ENCODE measurements around the gene BCAR1. TPM values are rescaled to one million over a fixed set of nuclear protein-coding genes. Genes with fewer than 3 reads are reported as not detected.

The BCAR1 gene
- total and polyA plus RNA-seq, 2 of the 13 experiments (the other 11 are each of a cell fraction or from before 2014, with no cell fraction given), result 48.1 to 51.7 TPM

DNA sequence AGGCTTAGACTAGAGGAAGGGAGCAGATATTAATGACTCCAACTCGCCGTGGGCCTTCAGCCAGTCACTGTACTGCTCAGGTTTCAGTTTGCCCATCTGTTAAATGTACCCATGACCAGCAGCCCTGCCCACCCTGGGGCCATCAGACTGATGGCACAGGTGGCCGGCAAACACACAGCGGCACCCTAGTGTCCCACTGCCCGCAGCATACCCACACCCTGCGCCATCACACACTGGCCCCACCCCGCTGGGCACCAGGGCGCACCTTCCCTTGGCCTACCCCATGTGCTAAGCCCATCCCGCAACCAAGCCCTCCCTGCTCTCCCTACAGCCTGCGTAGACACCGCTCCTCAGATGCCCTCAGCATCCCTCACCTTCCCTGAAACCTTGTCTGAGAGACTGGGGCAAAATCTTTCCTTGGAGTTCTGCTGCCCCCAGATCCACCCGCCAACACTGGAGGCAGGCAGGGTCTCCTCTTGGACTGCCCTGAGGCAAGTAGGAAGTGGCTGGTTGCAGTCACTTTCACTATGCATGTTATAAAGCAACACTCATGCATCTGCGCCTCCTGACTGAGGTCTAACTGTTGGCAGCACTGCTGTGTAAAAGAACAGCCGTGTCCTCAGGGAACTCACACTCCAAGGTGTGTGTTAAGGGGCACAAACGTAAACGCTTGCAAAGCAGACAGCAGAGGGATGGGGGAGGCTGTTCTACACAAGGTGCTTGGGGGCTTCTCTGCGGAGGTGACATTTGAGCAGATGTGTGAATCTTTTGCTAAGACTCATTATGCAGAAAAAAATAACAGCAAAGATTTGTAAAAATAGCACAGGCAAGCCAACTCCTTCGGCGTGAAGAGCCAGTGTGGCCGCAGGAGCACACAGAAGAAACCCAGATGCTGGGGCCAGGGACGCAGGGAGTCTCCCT is 6.7 kb upstream of the BCAR1 start (continued):
- TF ChIP-seq, protein P1, sequence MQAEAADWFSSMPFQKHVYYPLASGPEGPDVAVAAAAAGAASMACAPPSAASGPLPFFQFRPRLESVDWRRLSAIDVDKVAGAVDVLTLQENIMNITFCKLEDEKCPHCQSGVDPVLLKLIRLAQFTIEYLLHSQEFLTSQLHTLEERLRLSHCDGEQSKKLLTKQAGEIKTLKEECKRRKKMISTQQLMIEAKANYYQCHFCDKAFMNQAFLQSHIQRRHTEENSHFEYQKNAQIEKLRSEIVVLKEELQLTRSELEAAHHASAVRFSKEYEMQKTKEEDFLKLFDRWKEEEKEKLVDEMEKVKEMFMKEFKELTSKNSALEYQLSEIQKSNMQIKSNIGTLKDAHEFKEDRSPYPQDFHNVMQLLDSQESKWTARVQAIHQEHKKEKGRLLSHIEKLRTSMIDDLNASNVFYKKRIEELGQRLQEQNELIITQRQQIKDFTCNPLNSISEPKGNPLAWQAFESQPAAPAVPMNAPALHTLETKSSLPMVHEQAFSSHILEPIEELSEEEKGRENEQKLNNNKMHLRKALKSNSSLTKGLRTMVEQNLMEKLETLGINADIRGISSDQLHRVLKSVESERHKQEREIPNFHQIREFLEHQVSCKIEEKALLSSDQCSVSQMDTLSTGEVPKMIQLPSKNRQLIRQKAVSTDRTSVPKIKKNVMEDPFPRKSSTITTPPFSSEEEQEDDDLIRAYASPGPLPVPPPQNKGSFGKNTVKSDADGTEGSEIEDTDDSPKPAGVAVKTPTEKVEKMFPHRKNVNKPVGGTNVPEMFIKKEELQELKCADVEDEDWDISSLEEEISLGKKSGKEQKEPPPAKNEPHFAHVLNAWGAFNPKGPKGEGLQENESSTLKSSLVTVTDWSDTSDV (CRISPR knock-in tag; IDR thresholded peaks at IDR 0.05), result 0 out of 2 replicates have a peak, but pooled peaks have one; percentile 52
- TF ChIP-seq ZNF768 (CRISPR knock-in tag; IDR thresholded peaks at IDR 0.05) (peak; percentile 28; the same call in 1 of the 2 replicates), ZC3H4 (CRISPR knock-in tag; IDR thresholded peaks at IDR 0.05; ENCODE audit: borderline replicate concordance) (no peak), FOXC1 (CRISPR knock-in tag; IDR thresholded peaks at IDR 0.05; ENCODE audit: borderline replicate concordance) (no peak), SP4 (CRISPR knock-in tag; IDR thresholded peaks at IDR 0.05) (0 out of 2 replicates have a peak, but pooled peaks have one; percentile 21)
- TF ChIP-seq, protein P2, sequence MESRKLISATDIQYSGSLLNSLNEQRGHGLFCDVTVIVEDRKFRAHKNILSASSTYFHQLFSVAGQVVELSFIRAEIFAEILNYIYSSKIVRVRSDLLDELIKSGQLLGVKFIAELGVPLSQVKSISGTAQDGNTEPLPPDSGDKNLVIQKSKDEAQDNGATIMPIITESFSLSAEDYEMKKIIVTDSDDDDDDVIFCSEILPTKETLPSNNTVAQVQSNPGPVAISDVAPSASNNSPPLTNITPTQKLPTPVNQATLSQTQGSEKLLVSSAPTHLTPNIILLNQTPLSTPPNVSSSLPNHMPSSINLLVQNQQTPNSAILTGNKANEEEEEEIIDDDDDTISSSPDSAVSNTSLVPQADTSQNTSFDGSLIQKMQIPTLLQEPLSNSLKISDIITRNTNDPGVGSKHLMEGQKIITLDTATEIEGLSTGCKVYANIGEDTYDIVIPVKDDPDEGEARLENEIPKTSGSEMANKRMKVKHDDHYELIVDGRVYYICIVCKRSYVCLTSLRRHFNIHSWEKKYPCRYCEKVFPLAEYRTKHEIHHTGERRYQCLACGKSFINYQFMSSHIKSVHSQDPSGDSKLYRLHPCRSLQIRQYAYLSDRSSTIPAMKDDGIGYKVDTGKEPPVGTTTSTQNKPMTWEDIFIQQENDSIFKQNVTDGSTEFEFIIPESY (CRISPR knock-in tag; IDR thresholded peaks at IDR 0.05), result peak; percentile 93

All from HepG2 (cell line).